GM12873 (cell line): Measurements from ENCODE around the gene FECH.

ENCODE experiments used
- TF ChIP-seq, protein P1 (sequence below): IDR thresholded peaks from 2 replicates; pipeline ENCODE4 v1.5.1; 2012; ENCODE audit warnings: low read depth, mild to moderate bottlenecking, moderate library complexity, low read length, control low read depth; ENCODE audit not compliant: insufficient read depth; ENCODE audit errors: missing control alignments

FECH gene

DNA sequence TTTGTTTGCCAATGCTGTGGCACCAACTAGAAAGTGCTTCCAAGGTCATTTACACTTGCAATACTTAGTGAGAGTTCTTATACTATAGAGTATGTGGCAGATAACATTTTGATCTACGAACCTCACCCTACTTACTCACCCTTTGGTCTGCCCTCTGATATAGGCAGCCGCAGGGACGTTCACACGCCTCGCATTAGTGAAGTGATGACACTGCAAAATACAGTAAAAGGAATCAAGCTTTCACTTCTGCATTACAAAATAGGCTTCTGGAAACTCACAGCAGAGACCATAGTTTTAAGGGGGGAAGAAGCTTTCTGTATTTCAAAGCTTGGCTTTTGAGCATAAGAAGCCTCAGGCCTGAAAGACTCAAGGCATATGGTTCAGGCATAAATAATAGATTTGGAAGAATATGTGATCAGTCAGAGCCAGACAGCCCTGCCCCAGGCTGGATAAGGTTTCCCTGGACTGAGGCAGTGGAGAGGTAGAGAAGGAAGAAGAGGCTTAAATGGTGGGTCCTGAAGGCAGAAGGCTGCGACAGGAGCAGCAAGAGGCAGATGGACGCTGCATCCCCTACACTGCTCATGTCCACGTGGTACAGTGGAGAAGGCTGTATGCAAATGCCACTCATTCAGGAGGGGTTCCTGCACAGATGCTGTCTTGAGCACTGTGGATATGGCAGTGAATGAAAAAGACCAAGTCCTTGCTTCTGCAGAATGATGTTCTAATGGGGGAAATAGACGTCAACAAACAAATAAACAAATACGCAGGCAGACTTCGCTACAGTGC, 63.1 kb downstream of the FECH start:
- TF ChIP-seq, protein P1, sequence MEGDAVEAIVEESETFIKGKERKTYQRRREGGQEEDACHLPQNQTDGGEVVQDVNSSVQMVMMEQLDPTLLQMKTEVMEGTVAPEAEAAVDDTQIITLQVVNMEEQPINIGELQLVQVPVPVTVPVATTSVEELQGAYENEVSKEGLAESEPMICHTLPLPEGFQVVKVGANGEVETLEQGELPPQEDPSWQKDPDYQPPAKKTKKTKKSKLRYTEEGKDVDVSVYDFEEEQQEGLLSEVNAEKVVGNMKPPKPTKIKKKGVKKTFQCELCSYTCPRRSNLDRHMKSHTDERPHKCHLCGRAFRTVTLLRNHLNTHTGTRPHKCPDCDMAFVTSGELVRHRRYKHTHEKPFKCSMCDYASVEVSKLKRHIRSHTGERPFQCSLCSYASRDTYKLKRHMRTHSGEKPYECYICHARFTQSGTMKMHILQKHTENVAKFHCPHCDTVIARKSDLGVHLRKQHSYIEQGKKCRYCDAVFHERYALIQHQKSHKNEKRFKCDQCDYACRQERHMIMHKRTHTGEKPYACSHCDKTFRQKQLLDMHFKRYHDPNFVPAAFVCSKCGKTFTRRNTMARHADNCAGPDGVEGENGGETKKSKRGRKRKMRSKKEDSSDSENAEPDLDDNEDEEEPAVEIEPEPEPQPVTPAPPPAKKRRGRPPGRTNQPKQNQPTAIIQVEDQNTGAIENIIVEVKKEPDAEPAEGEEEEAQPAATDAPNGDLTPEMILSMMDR: no peak

GRCh38 chr18:57519668-57520424, 66.7 kb downstream of the FECH start:
- TF ChIP-seq, protein P1: no peak

DNA sequence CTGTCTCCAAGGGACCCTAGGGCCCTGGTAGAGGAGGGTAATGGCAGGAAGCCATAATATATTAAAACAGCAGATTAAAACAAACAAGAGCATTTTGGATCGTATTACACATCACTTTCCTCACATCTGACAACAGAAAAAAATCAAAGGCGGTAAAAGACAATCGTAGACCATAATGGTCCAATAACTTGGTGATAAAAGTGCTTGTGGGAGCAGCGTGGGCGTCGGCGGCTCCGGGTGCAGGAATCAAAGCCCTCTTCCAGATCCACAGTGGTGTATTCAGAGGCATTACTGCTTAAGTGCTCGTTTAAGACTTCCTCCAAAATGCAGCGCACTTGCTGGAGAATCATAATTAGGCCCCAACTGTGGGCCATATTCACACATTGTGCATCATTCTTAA, 68.0 kb downstream of the FECH start:
- TF ChIP-seq, protein P1: no peak

DNA sequence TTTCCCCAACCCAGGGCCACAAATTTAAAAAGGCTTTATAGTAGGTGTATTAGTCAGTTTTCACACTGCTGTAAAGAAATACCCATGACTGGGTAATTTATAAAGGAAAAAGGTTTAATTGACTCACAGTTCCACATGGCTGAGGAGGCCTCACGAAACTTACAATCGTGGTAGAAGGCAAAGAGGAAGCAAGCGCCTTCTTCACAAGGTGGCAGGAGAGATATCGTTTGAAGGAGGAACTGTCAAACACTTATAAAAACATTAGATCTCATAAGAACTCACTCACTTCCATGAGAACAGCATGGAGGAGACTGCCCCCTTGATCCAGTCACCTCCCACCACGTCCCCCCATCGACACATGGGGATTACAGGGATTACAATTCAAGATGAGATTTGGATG, 70.4 kb downstream of the FECH start:
- TF ChIP-seq, protein P1: no peak

- TF ChIP-seq, protein P1: no peak
Observed at GRCh38 chr18:57505231-57505630, 81.3 kb downstream of the FECH start.

DNA sequence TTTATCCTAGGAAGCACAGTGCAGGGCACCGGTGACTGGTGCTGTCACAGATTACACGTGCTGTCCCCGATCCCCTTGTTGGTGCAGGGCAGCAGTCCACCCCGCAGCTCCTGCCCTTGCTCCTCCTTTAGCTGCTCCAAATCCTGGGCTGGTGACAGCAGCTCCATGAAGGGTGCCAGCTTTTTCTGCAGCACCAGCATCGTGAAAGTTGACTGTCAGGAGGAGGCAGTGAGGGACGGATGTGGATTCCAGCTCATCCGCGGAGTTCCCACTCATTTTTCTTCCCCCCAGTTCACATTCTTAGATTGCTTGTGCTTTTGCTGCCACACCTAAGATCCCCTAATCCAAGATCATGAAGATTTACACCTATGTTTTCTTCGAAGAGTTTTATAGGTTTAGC, 83.9 kb downstream of the FECH start:
- TF ChIP-seq, protein P1: no peak

DNA sequence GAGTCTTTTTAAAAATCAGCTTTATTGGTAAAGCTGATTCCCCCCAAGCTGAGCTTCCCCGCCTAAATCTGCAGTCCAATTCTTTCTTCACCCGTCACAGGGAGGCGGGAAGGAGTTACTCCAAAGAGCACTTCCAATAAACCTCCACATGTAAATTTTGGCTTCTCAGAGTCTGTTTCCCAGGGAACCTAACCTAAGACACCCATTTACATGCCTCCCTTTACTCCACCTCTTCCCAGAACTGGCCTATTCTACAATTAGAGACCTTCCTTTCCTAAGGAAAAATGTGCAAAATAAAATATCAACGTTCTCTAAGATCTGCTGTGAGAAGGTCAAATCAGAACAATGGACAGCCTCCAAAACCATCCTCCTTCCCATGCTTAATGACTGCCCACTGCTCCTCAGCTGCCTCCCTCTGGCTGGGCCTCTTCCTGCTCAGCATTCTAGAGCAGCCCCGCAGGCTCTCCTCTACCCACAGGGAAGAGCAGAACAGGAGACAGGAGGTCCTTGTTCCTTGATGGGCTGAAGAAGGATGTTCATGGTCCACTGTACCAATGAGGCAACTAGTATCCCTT, 87.7 kb downstream of the FECH start:
- TF ChIP-seq, protein P1: no peak
